Suprapubic skin (tissue), 4 donors: Measurements from ENCODE around the gene OLA1. TPM values are rescaled to one million over a fixed set of nuclear protein-coding genes. Genes with fewer than 3 reads are reported as not detected.
A peak's percentile ranks its signal among the peaks of the same experiment; 100 is the strongest.

Source experiments
- DNase-seq, 2 donors: peaks; one replicate each; pipeline ENCODE4 v3.0.0-alpha.2; 2019; ENCODE audit warnings: low spot score in 2 of 2
- H3K27ac ChIP-seq: fragments of 200-600 bp; sonication (generic); one replicate; pipeline ENCODE4 v1.5.1; 2019
- H3K27me3 ChIP-seq: fragments of 200-600 bp; sonication (generic); one replicate; pipeline ENCODE4 v1.5.1; 2019
- H3K36me3 ChIP-seq: fragments of 200-600 bp; sonication (generic); one replicate; pipeline ENCODE4 v1.5.1; 2019
- H3K4me1 ChIP-seq: fragments of 200-600 bp; sonication (generic); one replicate; pipeline ENCODE4 v1.5.1; 2019
- H3K4me3 ChIP-seq: fragments of 200-600 bp; sonication (generic); one replicate; pipeline ENCODE4 v1.5.1; 2019; ENCODE audit warnings: mild to moderate bottlenecking
- H3K9me3 ChIP-seq: fragments of 200-600 bp; sonication (generic); one replicate; pipeline ENCODE4 v1.5.1; 2019
- CTCF ChIP-seq, 2 donors: fragments of 200-600 bp in 1 of 2; fragments of 450-650 bp in 1 of 2; sonication (generic) in 1 of 2; IDR thresholded peaks; one replicate each; pipeline ENCODE4 v1.5.1; 2016 to 2019; ENCODE audit warnings: antibody characterized with exemption in 2 of 2, mild to moderate bottlenecking in 1 of 2, moderate library complexity in 1 of 2
- EP300 ChIP-seq: sonication (generic); formaldehyde crosslinking; IDR thresholded peaks from one replicate; pipeline ENCODE4 v1.6.1; 2017; ENCODE audit warnings: antibody characterized with exemption
- POLR2A ChIP-seq, 2 donors: fragments of 450-650 bp; IDR thresholded peaks; one replicate each; pipeline ENCODE4 v1.6.1; 2017; ENCODE audit warnings: antibody characterized with exemption in 2 of 2, mild to moderate bottlenecking in 2 of 2, moderate library complexity in 2 of 2
- POLR2AphosphoS5 ChIP-seq, 3 donors: sonication (generic); formaldehyde crosslinking; IDR thresholded peaks; one replicate each; pipeline ENCODE4 v1.6.1; 2017; ENCODE audit warnings: antibody characterized with exemption in 3 of 3
- WGBS: methylation state at CpG from one replicate; pipeline ENCODE4 v1.1.5; 2018; 5-methylcytosine and 5-hydroxymethylcytosine counted together
- total RNA-seq, 4 donors: library from RNA; depleted of rRNA; stranded (reverse); fragments of >200 nt; gene quantifications; one replicate each; pipeline ENCODE4 v1.1.0, GENCODE V29; 2016

The OLA1 gene
- total RNA-seq, 4 donors from 2014 or later: 59.2 to 83.6 (median 75.9) TPM

- TF ChIP-seq POLR2A (IDR thresholded peaks at IDR 0.05) (no peak), POLR2AphosphoS5 (IDR thresholded peaks at IDR 0.05) (no peak)
- Histone ChIP-seq H3K9me3 (no peaks in the 10 kb centered on the region), H3K27ac (no peak overlapping the region), H3K36me3 (no peaks in the 10 kb centered on the region), H3K4me3 (no peak overlapping the region), H3K27me3 (no peaks in the 10 kb centered on the region), H3K4me1 (peaks cover 5% of the 10 kb centered on the region)
- DNase-seq: no peak
- WGBS: 46% methylated on average over 20 of the region's 20 CpGs
These were observed 200.1 kb downstream of the OLA1 start for GRCh38 chr2:174048243-174048642.

GRCh38 chr2:174047746-174048145 is 200.6 kb downstream of the OLA1 start:
- no peak overlapping the region for H3K27ac ChIP-seq
- no peak overlapping the region for H3K4me3 ChIP-seq
- 89% methylated on average over 9 of the region's 9 CpGs for WGBS
- no peak for DNase-seq
- no peak for TF ChIP-seq POLR2A (IDR thresholded peaks at IDR 0.05)
- H3K27me3 ChIP-seq: no peaks in the 10 kb centered on the region
- no peaks in the 10 kb centered on the region for H3K36me3 ChIP-seq
- H3K9me3 ChIP-seq: no peaks in the 10 kb centered on the region
- peaks cover 5% of the 10 kb centered on the region for H3K4me1 ChIP-seq

- Histone ChIP-seq H3K4me1 (no peaks in the 10 kb centered on the region), H3K27ac (no peak overlapping the region), H3K27me3 (no peaks in the 10 kb centered on the region), H3K9me3 (no peaks in the 10 kb centered on the region), H3K4me3 (no peak overlapping the region), H3K36me3 (no peaks in the 10 kb centered on the region)
- no peak for TF ChIP-seq POLR2AphosphoS5 (IDR thresholded peaks at IDR 0.05)
- TF ChIP-seq EP300: no peak
- TF ChIP-seq CTCF (IDR thresholded peaks at IDR 0.05): no peak
- 87% methylated on average over 3 of the region's 3 CpGs for WGBS
- no peak for DNase-seq
These were observed 202.2 kb downstream of the OLA1 start for GRCh38 chr2:174046172-174046571.

DNA sequence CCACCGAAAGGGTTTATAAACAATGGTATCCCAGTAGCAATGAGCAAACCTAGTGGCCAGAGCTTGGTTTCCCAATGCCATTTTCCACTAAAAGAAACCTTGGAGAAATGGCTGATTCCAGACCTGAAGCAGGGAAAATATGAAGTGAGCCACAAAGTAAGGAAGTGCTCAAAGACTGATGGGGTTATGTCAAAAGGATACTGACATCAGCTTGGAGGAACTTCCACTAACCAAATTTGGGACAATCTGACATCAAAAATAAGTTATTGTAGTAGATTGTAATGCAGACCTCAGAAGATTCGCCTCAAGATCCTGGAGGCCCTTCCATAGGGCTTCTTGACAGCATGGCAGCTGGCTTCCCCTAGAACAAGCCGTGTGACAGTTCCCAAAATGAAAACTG is 203.8 kb downstream of the OLA1 start:
- H3K9me3 ChIP-seq: no peaks in the 10 kb centered on the region
- WGBS: 80% methylated on average over 3 of the region's 3 CpGs
- H3K27me3 ChIP-seq: no peaks in the 10 kb centered on the region
- no peak overlapping the region for H3K4me3 ChIP-seq
- no peaks in the 10 kb centered on the region for H3K36me3 ChIP-seq
- peaks cover 9% of the 10 kb centered on the region for H3K4me1 ChIP-seq
- DNase-seq: no peak
- TF ChIP-seq EP300: no peak
- no peak for TF ChIP-seq CTCF (IDR thresholded peaks at IDR 0.05)
- no peak for TF ChIP-seq POLR2AphosphoS5 (IDR thresholded peaks at IDR 0.05)
- no peak for TF ChIP-seq POLR2A (IDR thresholded peaks at IDR 0.05)
- no peak overlapping the region for H3K27ac ChIP-seq

- 83% methylated on average over 2 of the region's 2 CpGs for WGBS
- Histone ChIP-seq H3K36me3 (no peaks in the 10 kb centered on the region), H3K4me1 (peaks cover 26% of the 10 kb centered on the region), H3K9me3 (no peaks in the 10 kb centered on the region), H3K27me3 (no peaks in the 10 kb centered on the region), H3K27ac (no peak overlapping the region), H3K4me3 (no peak overlapping the region)
- TF ChIP-seq EP300: no peak
- TF ChIP-seq POLR2A (IDR thresholded peaks at IDR 0.05): no peak
- no peak for TF ChIP-seq CTCF (IDR thresholded peaks at IDR 0.05)
- TF ChIP-seq POLR2AphosphoS5 (IDR thresholded peaks at IDR 0.05): no peak
- DNase-seq: no peak
These were observed 208.0 kb downstream of the OLA1 start for GRCh38 chr2:174040417-174040701.

DNA sequence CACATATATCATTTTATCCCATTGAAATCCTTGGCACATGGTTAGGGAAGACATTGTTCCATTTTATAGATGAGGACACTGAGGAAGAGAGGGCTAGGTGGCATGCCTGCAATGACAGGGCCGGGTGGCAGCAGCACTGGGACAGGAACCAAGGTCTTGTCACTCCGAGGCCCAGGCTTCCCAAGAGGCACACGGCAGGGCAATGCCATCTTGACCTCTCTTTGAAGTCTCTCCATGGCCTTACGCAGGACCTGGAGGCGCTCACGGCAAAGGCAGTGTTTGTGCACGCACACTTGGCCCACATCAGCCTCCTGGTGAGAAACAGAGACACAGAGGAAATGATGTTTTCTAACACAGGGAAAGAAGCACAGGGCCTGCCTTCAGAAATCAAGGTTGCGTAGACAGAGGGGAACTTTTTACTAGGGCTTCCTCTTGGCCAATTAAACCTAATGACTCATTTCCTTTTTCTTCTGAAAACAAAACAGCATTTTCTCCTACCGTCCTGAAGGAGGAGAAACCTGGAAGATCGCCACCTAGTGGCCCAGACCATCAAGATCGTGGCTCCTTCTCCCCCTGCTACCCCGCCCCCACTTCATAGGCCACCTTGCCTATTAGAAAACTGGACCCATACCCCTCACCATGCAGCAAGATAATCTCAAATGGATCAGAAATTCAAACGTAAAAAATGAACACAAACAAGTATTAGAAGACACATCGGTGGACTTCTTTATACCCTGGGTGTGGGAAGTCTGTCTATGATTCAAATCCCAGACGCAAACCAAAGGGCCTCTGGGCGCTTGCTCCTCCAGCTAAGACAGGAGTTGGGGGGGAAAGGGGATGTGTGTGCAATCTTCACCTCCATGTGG is 208.5 kb downstream of the OLA1 start:
- Histone ChIP-seq H3K9me3 (no peaks in the 10 kb centered on the region), H3K27me3 (no peaks in the 10 kb centered on the region), H3K36me3 (no peaks in the 10 kb centered on the region), H3K4me1 (peaks cover 26% of the 10 kb centered on the region), H3K4me3 (peak overlapping the region; percentile 21), H3K27ac (peak overlapping the region; percentile 77)
- peak; percentile 74 to 81 for TF ChIP-seq CTCF (IDR thresholded peaks at IDR 0.05)
- TF ChIP-seq POLR2AphosphoS5 (IDR thresholded peaks at IDR 0.05): peak in 2 of 3 donors; percentile 26 to 32
- TF ChIP-seq POLR2A (IDR thresholded peaks at IDR 0.05): no peak
- DNase-seq: peak; percentile 93 to 94
- WGBS: 18% methylated on average over 16 of the region's 16 CpGs
